Nephron progenitor cell (in vitro differentiated cells): ENCODE data around the gene TOM1L2.

Source experiments
- DNase-seq: peaks from one replicate; pipeline ENCODE4 v3.0.0; 2021
- H3K27ac Mint-ChIP-seq: 2 replicates; pipeline ENCODE4 v1.8.0; 2021; ENCODE audit warnings: mild to moderate bottlenecking, moderate library complexity, mixed read lengths
- H3K27me3 Mint-ChIP-seq: 2 replicates; pipeline ENCODE4 v1.8.0; 2021; ENCODE audit warnings: mild to moderate bottlenecking, low read depth, mixed read lengths; ENCODE audit not compliant: poor library complexity
- H3K36me3 Mint-ChIP-seq: 2 replicates; pipeline ENCODE4 v1.8.0; 2021; ENCODE audit warnings: low read depth, mixed read lengths
- H3K4me1 Mint-ChIP-seq: 2 replicates; pipeline ENCODE4 v1.8.0; 2021; ENCODE audit warnings: mixed read lengths
- H3K4me3 Mint-ChIP-seq: 2 replicates; pipeline ENCODE4 v1.8.0; 2021; ENCODE audit warnings: mild to moderate bottlenecking, moderate library complexity, mixed read lengths
- H3K9me3 Mint-ChIP-seq: 2 replicates; pipeline ENCODE4 v1.8.0; 2021; ENCODE audit warnings: mild to moderate bottlenecking, moderate library complexity, mixed read lengths
- CTCF ChIP-seq: fragments of 200-600 bp; sonication (generic); IDR thresholded peaks from 2 replicates; pipeline ENCODE4 v1.5.0; 2021; ENCODE audit warnings: antibody characterized with exemption

The TOM1L2 gene

GRCh38 chr17:17975436-17975835, 3.2 kb upstream of the TOM1L2 start:
- H3K4me1 Mint-ChIP-seq, result peaks cover 31% of the 10 kb centered on the region
- H3K4me3 Mint-ChIP-seq, result no peak overlapping the region
- peaks cover 35% of the 10 kb centered on the region for H3K27me3 Mint-ChIP-seq
- no peak for TF ChIP-seq CTCF
- H3K27ac Mint-ChIP-seq, result no peak overlapping the region
- no peaks in the 10 kb centered on the region for H3K36me3 Mint-ChIP-seq
- DNase-seq, result no peak
- H3K9me3 Mint-ChIP-seq, result no peaks in the 10 kb centered on the region

- DNase-seq, result no peak
- TF ChIP-seq CTCF, result no peak
- H3K4me3 Mint-ChIP-seq, result peak overlapping the region; percentile 93
- H3K36me3 Mint-ChIP-seq, result no peaks in the 10 kb centered on the region
- H3K9me3 Mint-ChIP-seq, result no peaks in the 10 kb centered on the region
- peaks cover 34% of the 10 kb centered on the region for H3K4me1 Mint-ChIP-seq
- peaks cover 35% of the 10 kb centered on the region for H3K27me3 Mint-ChIP-seq
- peak overlapping the region; percentile 90 for H3K27ac Mint-ChIP-seq
Measured at GRCh38 chr17:17972952-17973254, 703 bp upstream of the TOM1L2 start.

GRCh38 chr17:17971431-17972125, 622 bp downstream of the TOM1L2 start:
- Mint-ChIP-seq H3K27ac (no peak overlapping the region), H3K27me3 (peaks cover 30% of the 10 kb centered on the region), H3K36me3 (no peaks in the 10 kb centered on the region), H3K4me3 (peak overlapping the region; percentile 79), H3K4me1 (peaks cover 20% of the 10 kb centered on the region), H3K9me3 (no peaks in the 10 kb centered on the region)
- no peak for DNase-seq
- TF ChIP-seq CTCF, result no peak

GRCh38 chr17:17970699-17971430, 1.3 kb downstream of the TOM1L2 start:
- peak; percentile 40 for DNase-seq
- Mint-ChIP-seq H3K4me1 (peaks cover 25% of the 10 kb centered on the region), H3K9me3 (no peaks in the 10 kb centered on the region), H3K4me3 (peak overlapping the region; percentile 79), H3K27me3 (peaks cover 30% of the 10 kb centered on the region), H3K27ac (no peak overlapping the region), H3K36me3 (no peaks in the 10 kb centered on the region)
- TF ChIP-seq CTCF, result no peak

GRCh38 chr17:17966399-17966798, 5.8 kb downstream of the TOM1L2 start:
- H3K4me1 Mint-ChIP-seq, result peaks cover 45% of the 10 kb centered on the region
- no peaks in the 10 kb centered on the region for H3K9me3 Mint-ChIP-seq
- H3K36me3 Mint-ChIP-seq, result no peaks in the 10 kb centered on the region
- peaks cover 24% of the 10 kb centered on the region for H3K27me3 Mint-ChIP-seq
- no peak for TF ChIP-seq CTCF
- no peak overlapping the region for H3K4me3 Mint-ChIP-seq
- no peak for DNase-seq
- no peak overlapping the region for H3K27ac Mint-ChIP-seq
